GM18870 (cell line): Measurements from ENCODE around the gene HTT.
"Not testable (repeated sequence)": the region's sequence is repeated elsewhere in the genome, so short reads cannot be mapped to it uniquely, and the experiment has no call there.

ENCODE experiments used
- ATAC-seq: cut with Tn5 transposase; IDR thresholded peaks from one replicate; pipeline ENCODE4 v1.9.1; 2021; ENCODE audit warnings: moderate library complexity; ENCODE audit not compliant: unreplicated experiment

Gene HTT

DNA sequence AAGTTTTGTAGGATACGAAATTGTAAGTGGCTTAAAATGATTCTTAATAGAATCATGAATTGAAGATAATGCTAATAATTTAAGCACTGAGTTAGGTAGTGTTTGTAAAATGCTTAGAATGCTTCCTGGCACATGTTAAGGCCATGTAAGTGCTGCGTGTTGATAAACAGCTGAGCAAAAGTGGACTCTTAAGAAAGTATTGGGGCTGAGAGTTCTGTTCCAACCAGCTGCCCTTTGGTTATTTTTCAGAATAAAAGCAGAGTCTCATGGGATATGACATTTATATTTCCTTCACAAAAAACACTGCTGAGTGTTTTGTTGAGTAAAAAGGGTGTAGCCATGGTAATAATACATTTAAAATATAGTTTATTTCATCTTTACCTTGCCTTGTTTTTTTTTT, 42.5 kb downstream of the HTT start:
- ATAC-seq = no peak

DNA sequence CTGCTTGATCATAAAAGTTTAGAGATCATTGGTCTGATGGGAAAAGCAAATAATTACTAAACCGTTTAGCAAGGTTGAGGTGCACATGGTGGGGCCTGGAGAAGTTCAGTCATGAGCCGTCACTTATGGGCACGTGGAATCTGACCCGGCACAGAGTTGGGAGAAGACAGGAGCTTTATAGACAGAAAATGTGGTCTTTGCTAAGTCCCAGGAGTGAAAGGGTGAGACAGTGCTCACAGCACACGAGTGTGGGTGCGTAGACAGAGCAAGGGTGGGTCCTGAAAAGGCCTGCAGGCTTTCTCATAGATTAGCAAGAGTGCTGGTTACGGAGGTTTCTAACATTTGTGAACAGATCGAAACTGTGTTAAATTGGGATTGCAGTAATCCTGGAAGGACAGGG, 43.8 kb downstream of the HTT start:
- ATAC-seq = no peak

DNA sequence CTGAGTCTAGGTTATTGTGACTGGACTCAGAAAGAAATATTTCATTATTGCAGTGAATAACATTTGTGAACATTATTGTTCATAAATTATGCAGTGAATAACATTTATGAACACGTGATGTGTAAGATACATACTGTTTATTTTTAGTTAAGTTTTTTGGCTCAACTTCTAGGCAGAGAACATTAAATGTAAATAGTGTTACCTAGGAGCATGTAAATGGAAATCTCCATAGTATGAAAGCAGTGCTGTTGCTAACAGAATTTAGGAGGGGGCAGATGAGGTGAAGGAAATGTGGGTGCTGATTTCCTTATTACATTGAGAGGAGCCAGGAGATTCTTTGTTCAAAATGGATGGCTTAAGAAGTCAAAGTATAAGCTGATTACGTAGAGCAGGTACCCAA, 45.0 kb downstream of the HTT start:
- no peak for ATAC-seq

DNA sequence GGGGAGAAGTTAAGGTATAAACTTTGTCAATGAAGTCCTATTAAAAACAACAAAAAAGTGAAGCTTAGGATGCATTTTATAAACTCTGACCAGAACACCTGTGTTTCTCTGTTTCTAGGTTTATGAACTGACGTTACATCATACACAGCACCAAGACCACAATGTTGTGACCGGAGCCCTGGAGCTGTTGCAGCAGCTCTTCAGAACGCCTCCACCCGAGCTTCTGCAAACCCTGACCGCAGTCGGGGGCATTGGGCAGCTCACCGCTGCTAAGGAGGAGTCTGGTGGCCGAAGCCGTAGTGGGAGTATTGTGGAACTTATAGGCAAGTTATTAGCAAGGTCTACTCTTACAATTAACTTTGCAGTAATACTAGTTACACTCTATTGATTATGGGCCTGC, 46.6 kb downstream of the HTT start:
- no peak for ATAC-seq

DNA sequence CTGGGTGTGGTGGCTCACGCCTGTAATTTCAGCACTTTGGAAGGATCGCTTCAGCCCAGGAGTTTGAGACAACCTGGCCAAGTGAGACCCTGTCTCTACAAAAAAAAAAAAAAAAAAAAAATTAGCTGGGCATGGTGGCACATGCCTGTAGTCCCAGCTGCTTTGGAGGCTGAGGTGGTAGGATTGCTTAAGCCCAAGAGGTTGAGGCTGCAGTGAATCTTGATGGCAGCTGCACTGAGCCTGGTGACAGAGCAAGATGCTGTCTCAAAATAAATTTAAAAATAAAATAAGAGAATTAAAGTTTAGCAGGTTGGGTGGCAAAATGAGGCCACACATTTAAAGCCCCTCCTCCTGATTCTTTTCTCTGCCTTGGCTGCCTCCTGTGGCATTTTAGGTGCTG, 47.1 kb downstream of the HTT start:
- ATAC-seq = no peak

DNA sequence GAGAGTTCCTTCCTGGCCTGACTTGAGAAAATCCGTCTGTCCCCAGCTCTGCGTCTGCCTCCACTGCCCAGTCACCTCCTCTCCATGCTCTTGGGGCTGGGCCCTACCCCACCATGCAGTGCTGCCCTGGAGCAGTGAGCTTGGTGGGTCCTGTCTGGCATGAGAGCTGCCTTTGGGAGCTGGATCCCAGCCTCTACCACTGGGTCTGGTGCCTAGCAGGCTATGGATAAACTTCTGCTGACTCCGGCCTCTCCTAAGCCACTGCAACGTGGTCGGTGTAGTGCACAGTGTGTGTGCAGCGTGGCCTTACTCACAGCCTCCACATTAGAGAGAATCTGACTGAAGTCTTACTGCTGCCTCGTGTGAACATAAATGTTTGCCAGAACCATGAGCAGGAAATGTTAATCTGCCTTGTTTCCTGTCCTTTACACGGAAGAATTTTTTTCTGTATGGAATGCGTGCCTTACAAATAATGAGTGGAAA, 47.6 kb downstream of the HTT start:
- no peak for ATAC-seq

DNA sequence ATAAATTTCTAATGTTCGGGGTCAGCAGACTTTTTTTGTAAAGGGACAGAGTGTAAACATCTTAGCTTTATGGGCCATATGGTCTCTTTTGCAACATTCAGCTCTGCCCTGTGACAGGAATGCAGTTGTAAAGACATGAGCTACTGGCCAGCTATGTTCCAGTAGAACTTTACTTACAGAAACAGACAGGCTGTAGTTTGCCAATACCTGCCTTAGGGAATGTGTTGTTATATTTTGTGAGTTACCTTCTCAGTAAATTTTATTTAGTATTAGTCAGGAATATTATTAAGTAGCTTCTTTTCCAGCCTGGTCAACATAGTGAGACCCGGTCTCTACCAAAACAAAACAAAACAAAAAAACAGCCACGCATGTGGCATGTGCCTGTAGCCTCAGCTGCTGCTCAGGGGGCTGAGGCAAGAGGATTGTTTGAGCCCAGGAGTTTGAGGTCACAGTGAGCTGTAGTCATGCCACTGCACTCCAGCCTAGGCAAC, 48.7 kb downstream of the HTT start:
- no peak for ATAC-seq

DNA sequence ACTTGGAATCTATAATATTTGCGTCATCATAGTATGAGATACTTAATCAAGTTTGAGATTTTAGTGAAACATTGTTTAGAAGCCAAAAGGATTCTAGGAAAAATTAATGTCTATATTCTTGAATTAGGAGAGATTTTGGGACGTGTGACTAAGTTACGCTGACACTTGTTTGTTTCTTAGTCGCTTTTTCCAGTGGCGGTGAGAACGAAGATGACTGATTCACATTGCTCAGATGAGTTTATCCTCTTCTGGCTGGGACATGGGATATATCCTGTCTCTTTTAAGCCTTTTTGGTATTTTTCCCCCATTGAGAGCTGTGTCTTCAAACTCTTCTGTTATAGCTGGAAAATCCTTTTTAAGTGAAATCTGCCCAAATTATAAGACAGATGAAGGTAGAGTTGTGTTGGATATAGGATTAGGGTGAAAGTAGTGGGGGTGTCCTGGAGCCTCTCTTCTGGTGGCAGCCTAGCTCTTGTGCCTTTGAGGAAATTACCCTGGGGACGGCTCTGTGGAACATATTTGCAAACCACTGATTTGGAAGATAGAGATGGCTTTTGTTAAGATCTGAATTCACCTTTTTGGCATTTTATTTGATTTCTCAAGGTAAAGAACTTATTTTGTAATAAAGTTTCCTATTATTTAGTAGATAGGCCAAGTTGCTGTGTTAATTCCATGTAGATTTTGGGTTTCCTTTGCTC, 49.7 kb downstream of the HTT start:
- no peak for ATAC-seq

DNA sequence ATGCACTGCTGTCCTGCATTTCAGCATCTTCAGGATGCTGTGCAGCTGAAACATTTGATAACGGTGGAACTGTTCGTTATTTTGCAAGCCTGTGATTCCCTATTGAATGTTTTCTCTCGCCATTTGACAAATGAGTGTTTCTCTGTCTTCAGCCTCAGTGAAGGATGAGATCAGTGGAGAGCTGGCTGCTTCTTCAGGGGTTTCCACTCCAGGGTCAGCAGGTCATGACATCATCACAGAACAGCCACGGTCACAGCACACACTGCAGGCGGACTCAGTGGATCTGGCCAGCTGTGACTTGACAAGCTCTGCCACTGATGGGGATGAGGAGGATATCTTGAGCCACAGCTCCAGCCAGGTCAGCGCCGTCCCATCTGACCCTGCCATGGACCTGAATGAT, 52.6 kb downstream of the HTT start:
- no peak for ATAC-seq

DNA sequence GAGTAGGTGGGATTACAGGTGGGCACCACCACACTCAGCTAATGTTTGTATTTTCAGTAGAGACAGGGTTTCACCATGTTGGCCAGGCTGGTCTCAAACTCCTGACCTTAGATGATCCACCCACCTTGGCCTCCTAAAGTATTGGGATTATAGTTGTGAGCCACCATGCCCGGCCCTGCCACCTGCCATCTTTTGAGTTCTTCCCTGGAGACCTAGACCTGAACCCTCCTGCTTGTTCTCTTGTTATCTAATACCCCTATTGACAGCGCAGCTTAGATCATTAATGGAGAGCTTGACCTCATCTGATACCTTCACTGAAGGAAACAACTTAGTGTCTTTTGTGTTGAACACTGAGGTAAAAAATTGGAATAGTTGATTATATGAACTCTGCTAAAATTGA, 53.6 kb downstream of the HTT start:
- no peak for ATAC-seq

DNA sequence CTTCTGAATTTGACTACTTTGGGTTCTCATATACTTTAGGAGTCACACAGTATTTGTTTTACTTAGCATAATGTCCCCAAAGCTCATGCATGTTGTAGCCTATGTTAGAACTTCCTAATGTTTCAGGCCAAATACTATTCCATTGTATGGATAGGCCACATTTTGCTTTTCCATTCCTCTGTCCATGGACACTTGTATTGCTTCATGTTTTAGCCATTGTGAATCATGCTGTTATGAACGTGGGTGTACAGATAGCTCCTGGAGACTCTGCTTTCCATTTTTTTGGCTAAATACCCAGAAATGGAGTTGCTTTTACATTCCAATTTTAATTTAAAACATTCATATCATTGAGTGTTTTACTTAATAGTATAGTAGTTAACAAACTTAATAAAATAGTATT, 54.5 kb downstream of the HTT start:
- ATAC-seq = no peak

DNA sequence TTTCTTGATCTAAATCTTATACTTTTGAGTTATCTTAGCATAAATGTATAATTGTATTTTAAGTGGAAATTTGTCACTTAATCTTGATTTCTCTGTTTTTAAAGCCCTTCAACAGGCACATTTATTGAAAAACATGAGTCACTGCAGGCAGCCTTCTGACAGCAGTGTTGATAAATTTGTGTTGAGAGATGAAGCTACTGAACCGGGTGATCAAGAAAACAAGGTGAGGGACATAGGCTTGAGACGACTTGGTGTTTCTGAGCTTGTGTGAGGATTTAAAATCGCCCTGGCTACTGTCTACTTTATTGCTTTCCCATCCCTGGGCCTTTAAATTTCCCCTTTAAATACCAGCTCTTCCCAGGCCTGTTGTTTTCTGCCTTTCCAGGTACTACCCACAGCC, 55.7 kb downstream of the HTT start:
- ATAC-seq = no peak

DNA sequence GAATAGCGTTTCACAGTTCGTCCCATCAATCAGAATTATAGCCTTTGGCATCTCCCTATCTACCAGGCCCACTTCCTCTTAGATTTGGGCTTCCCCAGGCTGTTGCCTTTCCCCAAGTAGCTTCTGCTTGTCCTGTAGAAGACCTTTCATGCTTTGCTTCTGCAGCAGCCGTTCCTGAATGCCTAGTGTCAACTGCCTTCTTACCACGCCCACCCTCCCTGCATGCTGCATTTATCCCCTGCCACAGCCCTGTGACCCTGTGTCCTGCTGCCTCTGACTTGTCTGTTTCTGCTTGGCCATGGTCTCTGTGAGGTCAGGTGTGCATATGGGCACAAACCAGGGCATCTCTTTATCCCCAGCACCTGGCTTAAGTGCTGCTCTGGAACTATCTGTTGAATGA, 56.3 kb downstream of the HTT start:
- no peak for ATAC-seq

DNA sequence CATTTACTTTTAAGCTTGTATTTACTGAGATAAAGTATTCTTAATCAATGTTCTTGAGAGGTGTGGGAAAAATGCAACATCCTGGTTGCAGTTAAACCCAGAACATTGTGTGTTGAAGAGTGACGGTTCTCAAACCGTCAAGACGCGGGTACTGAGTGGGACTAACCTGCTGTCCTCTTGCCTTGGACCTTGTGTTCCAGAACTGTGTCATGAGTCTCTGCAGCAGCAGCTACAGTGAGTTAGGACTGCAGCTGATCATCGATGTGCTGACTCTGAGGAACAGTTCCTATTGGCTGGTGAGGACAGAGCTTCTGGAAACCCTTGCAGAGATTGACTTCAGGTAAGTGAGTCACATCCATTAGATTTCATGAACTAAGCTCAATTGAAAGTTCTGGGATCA, 59.7 kb downstream of the HTT start:
- no peak for ATAC-seq

DNA sequence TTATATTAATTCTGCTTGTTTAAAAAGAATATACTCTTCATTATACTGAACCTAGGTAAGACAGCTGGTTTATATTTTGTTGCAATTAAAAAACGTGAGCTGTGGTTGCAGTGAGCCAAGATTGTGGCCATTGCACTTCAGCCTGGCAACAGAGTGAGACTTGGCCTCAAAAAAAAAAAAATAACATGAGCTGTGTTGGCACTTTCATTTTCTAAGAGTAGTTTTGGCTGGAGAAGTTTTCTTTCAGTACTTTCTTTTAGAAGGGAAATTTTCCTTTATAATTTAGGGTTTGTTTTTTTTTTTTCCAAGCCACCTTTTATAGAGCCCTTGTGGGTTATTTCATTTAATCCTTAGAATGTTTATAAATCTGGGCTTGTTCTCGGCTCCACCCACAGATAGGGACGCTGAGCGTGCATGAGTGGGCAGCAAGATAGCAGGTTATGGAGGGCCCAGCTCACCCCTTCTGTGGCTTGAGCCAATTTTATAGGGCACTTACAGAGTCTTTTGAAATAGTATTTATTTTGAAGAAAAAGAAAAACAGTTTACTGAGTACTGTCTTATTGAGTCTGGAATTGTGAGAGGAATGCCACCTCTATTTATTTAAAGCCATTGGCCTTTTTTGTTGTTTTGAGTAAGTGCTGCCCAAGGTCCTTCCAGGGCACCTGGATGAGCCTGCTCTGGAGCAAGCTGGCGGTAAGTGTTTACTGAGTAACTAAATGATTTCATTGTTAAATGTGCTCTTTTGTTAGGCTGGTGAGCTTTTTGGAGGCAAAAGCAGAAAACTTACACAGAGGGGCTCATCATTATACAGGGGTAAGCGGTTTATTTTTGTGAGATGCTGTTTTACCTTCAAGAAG, 60.9 kb downstream of the HTT start:
- no peak for ATAC-seq

DNA sequence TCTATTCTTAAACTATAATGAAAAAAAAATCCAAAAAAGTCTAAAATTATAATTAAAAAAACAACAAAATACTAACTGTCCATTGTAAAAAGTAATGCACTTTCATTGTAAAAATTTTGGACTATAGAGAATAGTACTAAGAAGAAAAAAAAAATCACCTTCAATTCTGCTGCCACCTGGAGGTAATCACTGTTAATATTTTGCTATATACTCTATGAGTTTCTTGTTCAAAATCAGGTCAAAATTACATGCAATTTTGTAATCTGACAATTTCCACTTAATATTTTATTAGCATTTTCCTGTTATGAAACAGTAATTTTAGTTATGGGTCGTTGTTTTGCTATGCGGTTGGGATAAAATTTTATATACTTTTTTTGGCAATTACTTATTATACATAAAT, 62.0 kb downstream of the HTT start:
- ATAC-seq = no peak

DNA sequence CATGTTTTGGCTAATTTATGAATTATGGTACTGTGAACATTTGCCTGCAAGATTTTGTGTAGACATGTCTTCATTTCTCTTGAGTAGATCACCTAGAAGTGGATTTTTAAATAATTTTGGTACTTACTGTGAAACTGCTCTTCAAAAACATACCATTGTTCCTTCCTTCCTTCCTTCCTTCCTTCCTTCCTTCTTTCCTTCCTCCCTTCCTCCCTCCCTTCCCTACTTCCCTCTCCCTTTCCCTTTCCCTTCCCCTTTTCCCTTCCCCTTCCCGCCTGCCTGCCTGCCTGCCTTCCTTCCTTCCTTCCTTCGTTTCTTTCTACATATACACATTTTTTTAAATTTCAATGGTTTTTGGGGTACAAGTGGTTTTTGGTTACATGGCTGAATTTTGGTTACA, 63.4 kb downstream of the HTT start:
- ATAC-seq = no peak

DNA sequence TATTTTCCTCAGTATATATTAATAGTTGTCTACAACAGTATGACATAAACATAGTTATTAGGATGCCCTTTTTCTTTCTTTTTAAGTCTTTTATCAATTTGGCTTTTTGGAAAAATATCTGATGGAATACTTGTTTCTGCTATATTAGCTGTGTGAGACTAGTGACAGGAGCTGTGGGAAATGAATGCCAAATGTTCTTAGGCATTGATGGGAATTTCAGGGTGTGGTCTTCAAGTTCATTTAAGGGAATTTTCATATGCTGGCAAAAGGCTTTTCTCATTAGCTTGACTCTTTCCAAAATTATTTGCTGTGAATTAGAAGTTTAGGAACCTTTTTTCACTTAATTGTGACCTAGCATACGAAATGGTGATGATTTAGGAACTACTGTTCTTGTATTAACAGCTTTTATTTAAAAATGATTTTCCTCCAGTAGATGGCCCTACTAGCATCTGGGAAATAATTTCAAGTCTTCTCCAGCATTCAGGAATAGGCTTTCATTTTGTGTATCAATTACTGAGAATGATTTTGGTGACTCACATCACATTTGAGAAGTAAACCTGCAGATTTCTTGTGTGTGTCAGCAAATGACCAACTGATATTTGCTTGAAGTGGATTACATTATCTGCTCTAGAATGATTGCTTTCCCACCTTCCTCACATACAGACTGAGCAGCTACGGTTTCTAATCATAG, 70.9 kb downstream of the HTT start:
- no peak for ATAC-seq

DNA sequence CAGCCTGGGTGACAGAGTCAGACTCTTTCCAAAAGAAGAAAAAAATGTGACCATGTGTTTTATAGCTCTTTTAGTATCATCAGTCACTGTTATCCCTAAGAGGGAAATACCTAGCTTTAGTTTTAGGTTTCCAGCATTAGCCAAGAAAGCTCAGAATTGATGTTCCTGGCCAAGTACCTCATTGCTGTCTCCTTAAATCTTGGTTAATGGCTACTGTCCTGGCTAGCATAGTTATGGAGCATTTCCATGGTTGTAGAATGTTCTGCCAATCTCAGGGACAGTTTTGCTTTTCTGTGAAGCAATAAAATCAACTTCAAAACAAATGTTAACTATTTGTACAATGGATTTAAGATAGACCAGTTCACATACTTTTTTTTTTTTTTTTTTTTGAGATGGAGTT, 74.4 kb downstream of the HTT start:
- no peak for ATAC-seq

DNA sequence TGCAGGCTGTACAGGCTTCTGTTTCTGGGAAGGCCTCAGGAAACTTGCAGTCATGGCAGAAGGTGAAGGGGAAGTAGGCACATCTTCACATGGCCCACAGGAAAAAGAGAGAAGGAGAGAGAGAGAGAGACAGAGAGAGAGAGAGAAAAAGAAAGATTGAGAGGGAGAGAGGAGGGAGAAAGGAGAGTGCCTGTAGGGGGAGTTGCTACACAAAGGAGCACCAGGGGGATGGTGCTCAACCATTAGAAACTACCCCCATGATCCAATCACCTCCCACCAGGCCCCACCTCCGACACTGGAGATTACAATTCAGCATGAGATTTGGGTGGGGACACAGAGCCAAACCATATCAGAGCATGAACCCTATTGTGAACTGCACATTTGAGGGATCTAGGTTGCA, 76.8 kb downstream of the HTT start:
- not testable (repeated sequence) for ATAC-seq

DNA sequence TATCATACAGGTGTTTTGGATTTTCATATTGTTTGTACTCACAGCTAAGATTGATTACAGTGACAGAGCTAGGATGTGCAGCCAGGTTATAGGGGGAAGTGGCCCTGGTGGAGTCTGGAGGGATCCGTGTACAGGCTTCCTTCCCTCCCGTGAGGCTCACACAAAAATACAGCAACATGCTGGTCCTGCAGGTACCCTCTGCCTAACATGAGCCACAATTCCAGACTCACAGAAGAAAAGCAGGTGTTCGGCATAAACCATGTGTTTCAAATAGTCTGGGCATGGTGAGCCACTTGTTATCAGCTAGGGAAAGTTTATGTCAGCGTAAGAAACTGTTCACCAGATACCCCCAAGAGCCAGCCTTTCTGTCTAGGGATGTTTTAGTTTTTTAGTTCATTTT, 82.9 kb downstream of the HTT start:
- no peak for ATAC-seq

DNA sequence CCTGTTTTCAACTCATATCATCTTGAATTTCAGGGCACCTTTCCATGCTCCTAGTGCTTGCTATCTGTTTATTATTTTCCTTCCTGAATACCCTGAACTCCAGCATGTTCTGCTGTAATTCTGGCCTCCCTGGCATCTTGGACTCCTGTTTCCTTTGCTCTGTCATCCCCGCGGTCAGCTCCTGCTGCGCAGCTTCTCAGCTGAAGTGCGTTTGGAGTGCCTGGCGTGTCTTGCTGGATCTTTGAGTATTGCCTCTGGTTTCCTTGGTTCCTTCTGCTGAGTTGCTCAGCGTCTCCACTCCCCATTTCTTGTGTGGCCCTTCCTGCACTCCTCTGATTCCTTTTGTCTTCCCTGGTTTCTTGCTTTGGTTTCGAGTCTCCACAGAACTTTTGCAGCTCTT, 84.4 kb downstream of the HTT start:
- no peak for ATAC-seq
